GM19023 (cell line): ENCODE data around the gene FAM117B.
"Not testable (repeated sequence)": the region's sequence is repeated elsewhere in the genome, so short reads cannot be mapped to it uniquely, and the experiment has no call there.

Experiments
- ATAC-seq: cut with Tn5 transposase; IDR thresholded peaks from one replicate; pipeline ENCODE4 v1.9.1; 2021; ENCODE audit warnings: mild to moderate bottlenecking, moderate library complexity; ENCODE audit not compliant: unreplicated experiment

The FAM117B gene

GRCh38 chr2:202756598-202756997 is 121.8 kb downstream of the FAM117B start:
- no peak for ATAC-seq

DNA sequence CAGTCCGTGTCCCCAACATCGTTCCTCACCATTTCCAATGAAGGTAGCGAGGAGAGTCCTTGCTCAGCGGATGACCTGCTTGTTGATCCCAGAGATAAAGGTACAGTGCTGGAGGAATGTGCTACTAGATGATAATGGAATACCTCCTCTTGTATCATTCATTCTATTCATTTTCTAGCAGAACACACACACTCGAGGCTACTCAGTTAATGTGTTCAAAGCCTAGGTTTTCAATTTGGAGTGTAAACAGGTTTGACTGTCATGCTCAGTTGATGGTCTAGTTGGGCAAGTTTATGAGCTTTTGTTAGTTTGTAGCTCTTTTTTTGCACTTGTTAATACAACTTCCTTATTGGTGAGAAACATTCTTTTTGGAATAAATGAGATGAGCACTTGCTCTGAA is 122.6 kb downstream of the FAM117B start:
- no peak for ATAC-seq

GRCh38 chr2:202758128-202758527 is 123.4 kb downstream of the FAM117B start:
- no peak for ATAC-seq

- no peak for ATAC-seq
These were observed 123.8 kb downstream of the FAM117B start for GRCh38 chr2:202758604-202759003.

DNA sequence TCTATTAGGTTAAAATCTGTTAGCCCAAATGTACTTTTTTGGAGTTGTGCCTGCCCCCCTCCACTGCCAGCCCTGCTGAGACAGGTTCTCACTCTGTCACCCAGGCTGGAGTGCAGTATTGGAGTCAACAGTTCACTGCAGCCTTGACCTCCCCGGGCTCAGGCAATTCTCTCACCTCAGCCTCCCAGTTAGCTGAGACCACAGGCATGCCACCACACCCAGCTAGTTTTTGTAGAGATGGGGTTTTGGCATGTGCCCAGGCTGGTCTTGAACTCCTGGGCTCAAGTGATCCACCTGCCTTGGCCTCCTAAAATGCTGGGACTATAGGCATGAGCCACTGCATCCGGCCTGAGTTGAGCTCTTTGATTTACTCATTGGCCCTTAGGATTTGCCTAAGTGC is 126.1 kb downstream of the FAM117B start:
- no peak for ATAC-seq

GRCh38 chr2:202762556-202762955 is 127.8 kb downstream of the FAM117B start:
- no peak for ATAC-seq

DNA sequence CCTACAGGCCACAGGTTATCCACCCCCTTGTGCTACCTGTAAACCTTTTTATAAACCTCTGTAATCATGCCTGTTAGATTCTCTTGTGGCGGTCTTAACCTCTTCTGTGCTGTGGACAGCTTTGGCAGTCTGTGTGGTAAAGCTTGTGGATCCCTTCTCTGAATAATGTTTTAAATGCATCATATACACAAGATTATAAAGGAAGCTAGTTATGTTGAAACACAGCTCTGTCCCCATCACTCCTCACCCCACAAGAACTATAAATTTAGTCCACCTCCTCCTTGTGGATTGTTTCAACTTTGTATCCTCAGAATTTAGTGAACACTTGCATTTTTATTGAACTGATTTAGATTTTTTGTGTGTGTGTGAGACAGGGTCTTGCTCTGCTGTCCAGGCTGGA is 129.1 kb downstream of the FAM117B start:
- no peak for ATAC-seq

DNA sequence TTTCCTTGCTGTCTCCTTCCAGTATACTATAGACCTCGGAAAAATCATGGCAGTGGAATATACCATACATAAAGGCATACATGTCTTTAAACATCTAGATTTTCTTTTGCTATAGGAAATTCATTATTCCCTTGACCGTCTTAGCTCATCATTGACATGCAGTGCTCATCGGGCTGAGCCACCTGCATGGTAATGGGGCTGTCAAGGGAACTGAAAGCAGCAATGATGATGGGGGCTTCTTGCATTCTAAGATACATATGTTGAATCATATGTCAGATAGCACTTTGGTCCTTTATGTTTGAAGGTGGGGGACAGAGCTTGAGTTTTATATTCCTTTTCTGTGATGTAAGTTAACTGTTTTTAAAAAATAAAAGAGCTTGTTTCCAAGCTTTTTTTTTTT is 130.2 kb downstream of the FAM117B start:
- no peak for ATAC-seq

GRCh38 chr2:202765436-202765835 is 130.7 kb downstream of the FAM117B start:
- ATAC-seq = no peak

DNA sequence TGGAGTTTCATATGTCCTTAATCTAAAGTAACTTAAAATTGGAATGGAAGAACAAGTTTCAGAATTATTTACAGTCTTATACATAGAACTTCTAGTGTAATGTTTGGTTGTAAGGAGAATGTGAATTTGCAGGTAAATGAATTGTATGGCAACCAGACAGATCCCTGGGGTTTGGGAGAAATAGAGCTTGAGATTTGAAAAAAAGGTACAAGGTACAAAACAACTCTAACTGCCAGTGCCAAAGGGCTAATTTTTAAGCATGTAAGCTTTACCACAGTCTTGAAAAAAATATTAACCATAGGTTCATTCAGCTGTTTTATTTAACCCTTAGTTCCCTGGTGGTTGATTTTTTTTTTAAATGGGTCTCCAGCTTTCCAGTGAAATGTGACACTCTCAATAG is 133.5 kb downstream of the FAM117B start:
- no peak for ATAC-seq

DNA sequence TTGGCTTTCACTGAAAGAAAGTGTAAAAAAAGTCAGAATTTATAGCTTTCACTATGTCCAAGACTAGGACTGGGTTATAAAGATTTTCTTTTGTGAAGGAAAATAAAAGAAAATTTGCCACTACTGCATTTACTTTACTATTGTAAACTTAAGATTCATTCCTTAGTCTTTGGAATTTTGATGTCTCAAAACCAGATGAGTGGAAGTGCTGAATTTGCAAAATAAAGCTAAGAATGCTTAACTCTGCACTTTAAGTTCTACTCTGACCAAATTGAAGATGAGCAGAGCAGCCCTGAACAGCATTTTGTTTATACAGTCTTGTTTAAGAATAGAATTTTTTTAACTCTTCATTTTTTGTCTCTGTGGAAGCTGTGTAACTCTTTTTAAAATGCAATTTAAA is 134.4 kb downstream of the FAM117B start:
- ATAC-seq = no peak

DNA sequence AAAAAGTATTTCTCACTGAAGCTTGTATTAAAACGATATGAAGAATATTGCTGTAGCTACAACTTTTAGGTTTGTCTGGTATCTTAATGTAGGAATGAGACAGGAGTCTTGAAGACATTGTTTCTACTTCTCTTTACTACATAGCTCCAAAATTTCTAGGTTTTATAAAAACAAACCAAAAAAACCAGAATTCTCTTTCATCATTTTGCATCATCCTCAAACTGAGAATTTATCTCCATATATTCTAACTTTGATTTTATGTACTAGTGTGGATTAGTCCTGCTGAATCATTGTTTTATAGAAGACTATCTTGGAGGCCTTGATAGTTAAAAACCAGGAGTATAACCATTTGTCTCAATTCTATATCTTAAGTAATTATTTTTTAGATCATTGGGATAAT is 136.6 kb downstream of the FAM117B start:
- ATAC-seq = no peak

DNA sequence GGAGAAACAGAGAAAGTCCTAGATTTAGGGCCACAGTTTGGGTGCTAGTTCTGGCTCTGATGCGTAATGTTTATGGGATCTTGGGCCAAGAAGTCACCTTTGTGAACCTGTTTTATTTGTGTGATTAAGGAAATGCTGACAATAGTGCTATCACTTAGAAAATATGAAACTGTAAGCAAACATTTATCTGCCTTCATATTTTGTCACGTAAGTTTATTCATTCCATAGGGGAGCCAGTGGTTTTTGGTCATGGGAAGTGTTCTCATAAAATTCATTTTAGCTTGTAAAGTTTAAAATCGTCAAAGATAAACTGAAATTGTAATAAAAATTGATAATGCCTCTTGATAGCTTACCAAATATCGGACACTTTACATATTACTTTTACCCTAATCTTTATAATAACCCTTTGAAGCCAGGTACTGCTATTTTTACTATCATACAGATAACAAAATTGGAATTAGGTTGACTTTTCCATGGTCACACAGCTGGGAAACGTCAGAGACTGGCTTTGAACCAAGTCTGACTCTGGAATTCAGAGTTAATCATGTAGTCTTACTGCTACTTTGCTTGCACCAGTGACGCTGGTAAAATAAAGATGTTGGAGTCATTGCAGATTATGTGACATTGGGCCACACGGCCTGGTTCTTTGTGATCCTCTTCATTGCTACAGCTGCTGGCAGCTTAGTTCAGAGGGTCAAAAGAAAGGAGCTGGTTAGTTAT is 137.1 kb downstream of the FAM117B start:
- ATAC-seq = no peak

DNA sequence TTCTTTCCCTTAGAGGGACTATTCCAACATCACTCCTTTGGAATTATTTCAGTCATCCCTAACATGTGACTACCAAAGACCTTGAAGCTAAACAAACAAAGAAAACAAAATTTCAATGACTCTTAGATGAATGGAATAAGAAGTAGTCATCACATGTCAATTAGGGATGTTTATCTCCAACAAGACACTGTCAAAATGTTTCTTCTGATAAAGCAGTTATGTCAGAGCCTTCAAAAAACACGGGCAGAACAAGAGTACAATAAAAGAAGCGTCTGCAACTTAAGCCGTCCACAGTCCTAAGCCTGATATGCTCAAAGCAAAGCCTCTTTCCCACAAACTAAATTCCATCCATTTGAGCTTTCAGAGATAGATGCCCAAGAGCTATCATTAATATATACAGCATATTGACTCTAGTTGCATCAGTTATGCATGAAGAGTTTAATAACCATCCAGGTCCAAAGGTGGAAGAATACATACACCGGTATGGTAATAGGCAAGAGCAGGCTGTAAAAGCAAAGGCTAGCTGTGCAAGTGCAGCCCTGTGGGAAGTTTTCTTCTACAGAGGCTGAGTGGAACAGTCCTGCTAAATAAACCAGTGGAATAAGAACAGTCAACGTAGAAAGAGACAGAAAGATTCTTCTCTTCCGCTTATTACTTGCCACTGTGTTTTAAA is 138.7 kb downstream of the FAM117B start:
- ATAC-seq = no peak

- ATAC-seq = no peak
These were observed 139.3 kb downstream of the FAM117B start for GRCh38 chr2:202774104-202774503.

GRCh38 chr2:202778217-202778616 is 143.4 kb downstream of the FAM117B start:
- ATAC-seq = no peak

- peak; percentile 96 for ATAC-seq
These were observed 145.8 kb downstream of the FAM117B start for GRCh38 chr2:202780514-202781021.

DNA sequence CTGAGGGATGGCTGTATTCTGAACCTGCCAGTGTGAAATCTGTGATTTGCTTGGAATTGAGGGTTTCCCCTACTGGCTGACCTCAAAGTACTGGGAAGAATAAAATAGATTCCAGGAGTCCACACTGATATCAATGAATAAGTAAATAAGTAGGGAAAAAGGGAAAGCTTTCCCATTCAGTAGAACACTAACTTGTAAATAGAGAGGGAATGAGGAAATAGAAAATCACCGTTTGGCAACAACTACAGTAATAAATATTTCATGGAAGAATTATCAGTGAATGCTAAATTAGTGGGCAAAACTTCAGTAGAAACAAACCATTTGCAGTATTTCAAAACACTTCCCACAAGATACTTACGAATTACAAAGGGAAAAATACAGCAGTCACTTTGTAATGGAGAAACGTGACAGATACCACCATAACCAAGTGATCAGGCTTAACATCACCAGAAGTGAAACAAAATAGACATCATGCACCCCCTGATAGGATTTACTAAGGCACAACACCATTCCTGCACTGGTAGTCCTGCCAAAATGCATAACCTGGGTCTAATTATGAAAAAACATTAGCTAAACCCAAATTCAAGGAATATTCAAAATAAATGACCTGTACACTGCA is 148.3 kb downstream of the FAM117B start:
- no peak for ATAC-seq

- no peak for ATAC-seq
These were observed 152.1 kb downstream of the FAM117B start for GRCh38 chr2:202786842-202787241.

DNA sequence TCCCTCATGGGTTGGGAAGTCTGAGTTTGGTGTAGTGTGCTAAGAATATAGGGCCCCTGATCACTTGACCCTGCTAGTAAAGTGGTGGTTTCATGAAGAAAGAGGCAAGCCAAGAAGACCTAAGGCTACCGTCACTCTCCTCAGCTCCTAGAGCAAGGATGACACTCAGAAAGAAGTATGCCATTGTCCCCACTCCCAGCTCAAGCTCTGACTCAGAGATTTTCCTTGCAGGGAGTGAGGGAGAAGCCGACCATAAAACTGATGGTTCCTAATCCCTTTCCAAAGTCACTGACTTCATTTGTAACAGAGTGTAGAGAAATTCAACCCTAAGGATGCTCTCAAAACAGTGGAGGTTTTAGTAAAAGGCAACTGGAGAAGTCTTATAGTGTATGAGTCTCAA is 155.9 kb downstream of the FAM117B start:
- no peak for ATAC-seq

DNA sequence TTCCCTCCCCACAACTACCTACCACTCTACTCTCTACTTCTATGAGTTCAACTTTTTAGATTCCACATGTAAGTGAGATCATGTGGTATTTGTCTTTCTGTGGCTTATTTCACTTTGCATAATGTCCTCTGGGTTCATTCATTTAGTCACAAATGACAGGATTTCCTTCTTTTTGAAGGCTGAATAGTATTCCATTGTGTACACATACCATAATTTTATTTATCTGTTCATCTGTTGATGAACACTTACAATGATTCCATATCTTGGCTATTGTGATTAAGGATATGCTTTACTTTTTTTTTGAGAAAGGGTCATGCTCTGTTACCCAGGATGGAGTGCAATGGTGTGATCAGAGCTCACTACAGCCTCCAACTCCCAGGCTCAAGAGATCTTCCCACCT is 163.2 kb downstream of the FAM117B start:
- ATAC-seq = no peak

- ATAC-seq = not testable (repeated sequence)
These were observed 171.1 kb downstream of the FAM117B start for GRCh38 chr2:202805911-202806310.
